Glomerular endothelial cell (primary cell): ENCODE data around the gene SPRED1. TPM values are rescaled to one million over a fixed set of nuclear protein-coding genes. Genes with fewer than 3 reads are reported as not detected.
A peak's percentile ranks its signal among the peaks of the same experiment; 100 is the strongest.

Experiments
- DNase-seq: peaks from one replicate; pipeline ENCODE4 v3.0.0-alpha.2; 2011; ENCODE audit warnings: low read depth, low spot score; ENCODE audit errors: extremely low read depth
- total RNA-seq: library from RNA; depleted of rRNA; stranded (reverse); fragments of >200 nt; gene quantifications from 2 replicates; pipeline ENCODE4 v1.2.3, GENCODE V29; 2015

SPRED1 gene
- 13.8 and 22.2 TPM in 2 replicates for total RNA-seq

DNA sequence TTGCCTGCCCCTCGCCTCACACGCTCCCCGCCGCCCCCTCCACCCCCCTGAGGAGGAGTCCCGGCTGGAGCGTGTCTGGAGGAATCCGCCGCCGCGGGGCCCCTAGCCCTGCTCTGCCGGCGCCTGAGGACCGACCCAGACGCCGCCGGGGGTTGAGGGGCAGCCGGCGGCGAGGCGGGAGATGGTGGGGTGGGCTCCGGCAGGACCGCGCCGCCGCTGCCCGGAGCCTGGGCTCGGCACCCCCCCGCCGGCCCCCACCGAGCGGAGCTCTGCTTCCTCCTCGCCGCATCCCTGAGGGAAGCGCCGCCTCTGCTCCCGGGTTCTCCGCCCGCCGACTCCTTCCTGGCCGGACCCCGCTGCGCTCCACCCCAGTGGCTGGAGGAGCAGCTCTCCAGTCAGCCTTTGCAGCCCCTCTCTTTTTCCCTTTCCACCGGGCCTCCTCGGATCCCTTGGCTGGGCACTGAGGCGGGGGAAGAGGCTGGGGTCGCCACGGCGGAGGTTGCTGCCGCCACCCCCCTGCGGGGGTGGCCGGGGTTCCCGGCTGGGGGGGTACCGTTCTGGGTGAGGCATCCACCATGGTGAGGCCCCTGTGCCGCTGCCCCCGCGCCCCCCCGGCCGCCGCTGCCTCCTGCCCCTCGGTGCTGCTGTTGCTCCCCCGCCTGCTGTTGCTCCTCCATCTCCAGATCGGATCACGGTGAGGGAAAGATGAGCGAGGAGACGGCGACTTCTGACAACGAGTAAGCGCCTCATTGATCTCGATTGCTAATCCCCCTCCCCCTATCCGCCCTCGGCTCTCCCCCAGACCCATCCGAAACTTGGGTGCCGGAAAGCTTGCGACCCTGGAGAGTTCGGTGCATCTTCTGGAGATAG lies at the start of gene SPRED1:
Gene SPRED1, plus strand, starts transcription at position 356 of the 870 bp plus-strand sequence. Its CDS starts 350 bp downstream, at position 706.
- no peak for DNase-seq

DNA sequence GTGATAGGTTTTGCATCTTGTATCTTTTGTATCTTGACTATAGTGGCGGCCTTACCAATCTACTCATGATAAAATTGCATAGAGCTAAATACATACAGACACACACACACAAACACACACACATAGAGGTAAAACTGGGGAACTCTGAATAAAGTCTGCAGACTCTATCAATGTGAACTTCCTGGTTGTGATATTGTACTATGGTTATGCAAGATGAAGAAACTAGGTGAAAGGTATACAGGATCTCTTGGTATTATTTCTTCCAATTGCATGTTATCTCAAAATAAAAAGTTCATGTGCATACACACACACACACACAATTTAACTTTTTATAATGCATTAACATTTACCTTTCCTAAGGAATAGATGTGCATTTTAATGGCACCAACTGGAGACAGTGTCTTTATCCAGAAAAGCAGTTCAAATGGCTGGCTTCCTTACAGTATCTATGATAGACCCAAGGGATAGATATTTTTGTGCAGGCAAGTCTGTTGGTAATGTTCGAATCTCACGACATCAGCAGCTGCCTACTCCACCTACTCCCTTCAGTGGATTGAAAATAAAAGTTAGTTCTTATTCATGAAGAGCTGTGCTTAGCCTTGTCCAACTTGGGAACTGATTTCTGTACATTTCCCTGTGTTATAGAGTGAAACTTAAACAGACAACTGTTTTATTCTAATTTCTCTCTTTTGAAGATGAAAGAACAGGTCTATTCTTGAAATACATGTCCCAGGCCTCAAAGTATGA lies 46.9 kb upstream of the SPRED1 start:
- DNase-seq, result no peak

DNA sequence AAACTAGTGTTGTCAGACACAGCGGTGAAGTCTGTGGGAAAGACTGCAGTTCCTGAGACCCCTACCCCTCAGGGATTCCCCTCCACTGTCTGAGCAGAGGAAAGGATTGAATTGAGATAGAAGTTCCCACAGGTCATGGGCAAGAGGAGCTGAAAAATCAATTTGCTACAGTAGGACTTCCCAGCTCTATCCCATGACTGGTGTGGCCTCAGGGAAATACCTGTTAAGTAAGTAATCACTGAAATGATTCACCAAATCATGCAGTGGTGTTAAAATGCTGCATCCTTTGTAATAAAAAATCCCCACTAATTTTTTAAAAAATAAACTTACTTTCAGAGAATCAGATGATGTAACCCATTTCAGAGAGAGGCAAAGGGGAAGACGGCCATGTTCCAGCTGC lies 45.0 kb upstream of the SPRED1 start:
- DNase-seq, result no peak

DNA sequence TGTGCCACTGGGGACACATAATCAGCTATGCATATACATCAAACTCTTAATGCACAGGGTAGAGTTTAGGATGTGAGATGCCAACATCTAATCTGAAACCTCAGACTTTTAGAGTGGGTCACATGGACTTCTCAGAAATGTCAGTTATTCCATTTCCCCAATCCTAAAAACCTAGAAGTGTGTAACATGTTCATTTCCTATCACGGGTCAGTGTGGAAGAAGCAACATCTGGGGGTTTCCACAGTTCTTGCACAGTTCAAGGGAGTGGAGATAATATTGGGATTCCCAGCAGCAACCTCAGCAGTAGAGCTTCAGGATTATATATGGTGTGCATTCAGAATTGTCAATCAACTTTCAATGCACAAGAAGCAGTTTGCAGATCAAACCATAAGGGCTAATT lies 44.4 kb upstream of the SPRED1 start:
- no peak for DNase-seq

DNA sequence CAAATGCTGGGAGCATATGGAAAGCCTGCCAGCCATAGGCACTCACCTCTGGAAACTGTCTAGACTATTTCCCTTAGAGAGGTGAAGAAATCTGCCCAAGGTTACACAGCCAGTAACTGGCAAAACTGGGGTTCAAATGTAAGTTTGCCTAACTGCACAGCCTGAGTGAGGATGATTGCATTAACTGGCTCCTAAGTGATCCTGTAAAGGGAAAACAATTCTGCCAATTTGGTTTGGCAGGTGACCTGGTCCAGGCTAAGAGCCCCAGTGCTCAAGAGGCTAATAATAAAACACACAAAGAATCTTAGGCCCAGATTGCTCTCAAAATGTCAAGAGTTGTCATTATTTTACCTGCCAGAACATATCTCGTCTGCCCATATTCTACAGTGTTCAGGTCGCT lies 43.9 kb upstream of the SPRED1 start:
- no peak for DNase-seq

DNA sequence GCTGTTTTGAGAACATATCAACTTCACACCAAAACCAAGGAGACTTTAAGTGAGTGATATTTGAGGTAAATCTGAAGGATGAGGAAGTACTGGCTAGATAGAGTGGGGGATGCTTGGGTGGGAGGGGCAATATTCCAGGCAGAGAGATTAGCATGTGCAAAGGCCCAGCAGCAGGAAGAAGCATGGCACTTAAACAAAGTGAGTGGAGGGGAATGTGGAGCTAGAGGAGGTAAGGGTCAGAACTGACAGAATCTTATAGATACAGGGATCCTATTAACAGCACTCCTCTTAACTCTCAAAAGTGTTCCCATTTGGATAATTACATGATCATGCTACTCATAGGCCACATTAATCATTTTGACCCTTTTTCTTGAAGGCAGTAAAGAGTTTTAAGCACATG lies 41.4 kb upstream of the SPRED1 start:
- DNase-seq, result no peak

DNA sequence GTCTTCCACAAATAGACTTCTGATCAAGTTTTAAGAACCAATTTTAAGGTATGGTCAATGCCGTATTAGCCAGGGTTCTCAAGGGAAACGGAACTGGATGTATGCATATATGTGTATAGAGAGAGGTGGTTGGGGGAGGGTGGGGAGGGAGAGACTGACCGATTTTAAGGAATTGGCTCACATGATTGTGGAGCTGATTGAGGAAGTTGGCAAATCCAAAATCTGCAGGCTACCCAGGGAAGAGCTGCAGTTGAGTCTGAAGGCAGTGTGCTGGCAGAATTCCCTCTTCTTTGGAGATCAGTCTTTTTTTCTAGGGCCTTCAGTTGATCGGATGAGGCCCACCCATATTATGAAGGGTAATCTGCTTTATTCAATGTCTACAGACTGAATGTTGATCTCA lies 40.8 kb upstream of the SPRED1 start:
- no peak for DNase-seq

DNA sequence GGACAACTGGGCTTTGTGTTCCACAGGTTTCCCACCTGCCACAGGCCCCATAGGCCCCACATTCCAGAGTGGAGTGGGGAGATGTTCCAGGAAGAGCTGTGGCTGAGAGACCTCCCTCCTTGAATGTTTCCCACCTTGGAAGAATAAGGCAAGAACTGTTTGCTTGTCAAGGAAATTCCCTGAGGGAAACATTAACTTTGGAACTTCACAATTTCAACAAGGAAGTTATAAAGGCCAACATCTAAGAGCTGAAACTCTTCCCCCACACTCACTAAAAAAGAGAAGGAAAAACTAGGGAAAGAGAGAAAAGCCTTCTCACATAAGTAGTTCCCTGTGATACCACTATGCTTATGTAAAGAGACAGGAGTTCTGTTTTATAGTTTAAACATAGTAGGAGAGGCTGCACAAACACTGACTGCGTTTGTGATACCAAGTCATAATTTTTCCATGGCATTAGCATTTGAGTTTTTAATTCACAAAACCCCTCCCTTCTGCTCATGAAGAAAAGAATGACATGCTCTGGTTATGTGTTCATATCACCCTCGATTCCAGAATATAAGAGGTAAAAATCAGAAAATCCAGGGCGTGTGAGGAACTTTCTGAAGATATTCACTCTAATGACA lies 39.8 kb upstream of the SPRED1 start:
- no peak for DNase-seq

DNA sequence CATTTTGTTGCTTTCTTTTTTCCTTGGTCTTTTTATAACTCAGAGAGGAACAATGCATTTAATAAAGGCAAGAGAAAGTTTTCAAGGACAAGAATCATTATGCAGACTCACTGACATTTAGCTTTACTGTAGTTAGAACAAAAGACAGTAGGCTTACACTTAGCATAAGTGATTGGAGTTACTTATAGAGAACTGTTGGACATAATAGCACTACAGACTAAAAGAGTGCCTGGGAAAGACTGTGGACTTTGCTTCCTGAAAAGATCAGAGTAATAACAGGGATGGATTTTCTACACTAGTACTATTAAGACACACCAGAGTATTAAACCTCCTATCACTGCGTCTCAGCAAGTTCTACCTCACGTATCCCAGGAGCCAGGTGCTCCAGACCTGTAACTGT lies 39.3 kb upstream of the SPRED1 start:
- DNase-seq, result no peak

DNA sequence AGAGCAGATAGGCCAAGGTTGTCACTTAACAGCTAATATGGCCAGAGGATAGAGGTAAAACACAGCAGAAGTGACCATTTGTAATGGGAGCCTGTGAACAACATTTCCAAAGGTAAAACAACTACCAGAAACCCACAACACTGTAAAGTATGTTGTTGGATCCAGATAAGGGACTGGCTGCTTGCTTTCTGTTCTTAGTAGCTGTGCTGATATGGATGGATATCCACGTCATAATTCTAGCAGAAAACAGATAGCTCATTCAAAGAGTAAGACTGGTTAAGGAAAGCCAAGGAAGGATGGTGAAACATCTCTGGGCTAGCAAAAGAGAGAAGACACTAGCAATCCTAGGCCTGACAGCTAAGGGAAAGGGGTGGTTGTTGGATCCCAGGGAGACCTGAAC lies 36.9 kb upstream of the SPRED1 start:
- no peak for DNase-seq

DNA sequence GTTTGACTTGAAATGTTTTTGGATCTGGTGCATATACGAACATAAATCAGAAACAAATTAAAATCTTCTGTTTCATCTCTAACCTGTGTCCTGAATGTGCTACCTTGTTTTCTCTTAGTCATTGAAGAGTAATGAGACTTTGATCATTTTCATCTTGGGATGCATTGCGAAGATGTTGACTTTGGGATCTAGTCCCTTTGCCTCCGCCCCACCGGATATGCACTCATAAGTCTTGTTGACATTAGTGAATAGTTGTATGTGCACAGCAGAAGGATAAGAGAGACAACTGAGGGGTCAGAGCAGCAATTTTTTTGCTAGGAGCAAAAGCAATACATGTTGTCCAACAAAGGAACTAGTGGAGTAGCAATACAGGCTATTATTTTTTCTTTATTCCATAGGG lies 35.9 kb upstream of the SPRED1 start:
- DNase-seq, result no peak

DNA sequence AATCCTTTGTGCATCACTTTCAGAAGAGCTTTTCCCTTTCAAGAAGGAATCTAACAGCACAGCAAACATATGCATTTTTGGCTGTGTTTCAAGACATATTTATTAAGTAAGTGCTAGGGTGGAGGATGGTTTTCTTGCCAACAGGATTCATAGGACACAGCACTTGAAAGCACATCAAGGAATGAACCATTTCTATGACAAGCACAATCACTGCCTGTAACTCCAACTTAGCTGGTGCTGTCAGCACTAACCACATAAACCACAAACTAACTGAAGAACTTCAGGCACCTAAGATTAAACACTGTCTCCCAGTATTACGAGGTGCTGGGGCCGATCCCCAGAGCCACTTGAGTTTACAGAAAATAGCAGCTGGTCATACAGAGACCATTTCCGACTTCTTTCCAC lies 35.4 kb upstream of the SPRED1 start:
- DNase-seq, result no peak

DNA sequence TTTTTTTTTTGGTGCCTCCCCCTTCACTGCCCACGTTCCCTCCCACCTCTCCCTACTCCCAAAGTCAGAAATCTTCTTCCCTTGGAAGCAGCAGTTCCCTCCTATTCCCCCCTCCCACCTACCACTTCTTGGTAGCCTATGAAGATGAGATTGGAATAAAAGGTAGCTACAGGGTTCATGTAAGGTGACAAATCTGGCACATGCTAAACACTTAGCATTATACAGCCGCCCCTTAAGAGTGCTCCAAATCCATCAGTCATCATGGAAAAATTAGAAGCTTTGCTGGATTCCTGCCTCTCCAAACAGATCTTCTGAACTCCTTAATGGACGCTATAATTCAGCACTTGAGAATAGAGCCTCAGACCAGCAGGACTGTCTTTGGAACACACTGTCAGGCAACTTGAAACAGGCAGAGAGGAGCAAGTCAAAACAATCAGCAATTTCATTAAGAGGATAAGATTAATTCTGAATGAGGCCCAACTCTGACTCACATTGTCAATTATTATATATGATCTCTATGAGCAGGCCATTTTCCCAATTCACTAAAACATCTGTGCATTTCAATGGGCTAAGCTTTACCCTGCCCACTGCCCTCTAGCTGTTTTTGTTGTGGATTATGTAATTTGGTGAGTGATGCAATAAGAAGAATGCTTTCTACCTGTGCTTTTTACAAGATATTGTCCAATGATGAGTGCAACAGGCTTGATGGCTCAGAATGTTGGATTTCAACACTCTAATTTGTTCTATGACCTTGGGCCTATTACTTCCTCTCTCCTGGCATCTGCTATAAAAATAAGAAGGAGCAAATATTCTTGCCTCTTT lies 34.6 kb upstream of the SPRED1 start:
- DNase-seq, result no peak

DNA sequence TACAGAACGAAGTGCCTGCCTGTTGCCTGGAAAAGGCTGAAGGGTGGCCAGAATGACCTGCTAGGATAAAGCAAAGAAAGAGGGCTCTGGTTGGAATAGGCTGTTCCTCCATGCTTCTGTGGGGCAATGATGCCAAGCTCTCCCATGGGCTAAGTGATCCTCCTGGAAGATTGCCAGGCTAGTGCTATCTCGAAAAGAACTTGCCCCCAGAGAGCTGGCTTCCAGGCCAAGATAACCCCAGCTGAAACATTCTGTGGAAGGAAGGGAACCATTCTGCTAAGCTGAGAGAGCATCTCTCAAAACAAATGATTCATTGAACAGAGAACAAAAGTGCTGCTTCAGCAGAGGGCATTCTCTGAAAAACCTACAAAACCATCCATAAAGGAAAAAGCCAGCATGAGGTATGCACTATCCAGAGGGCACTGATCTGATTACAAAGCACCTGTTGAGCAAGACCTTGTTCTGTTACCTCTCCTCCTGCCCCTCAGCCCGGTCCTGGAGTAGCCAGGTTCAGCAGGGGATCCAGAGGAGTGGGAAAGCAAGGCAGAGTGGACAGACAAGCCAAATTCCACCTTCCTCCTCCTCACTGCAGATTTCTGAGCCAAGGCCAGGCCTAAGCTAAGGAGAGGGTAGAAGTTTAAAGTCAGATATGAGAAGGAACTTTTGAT lies 31.9 kb upstream of the SPRED1 start:
- no peak for DNase-seq

DNA sequence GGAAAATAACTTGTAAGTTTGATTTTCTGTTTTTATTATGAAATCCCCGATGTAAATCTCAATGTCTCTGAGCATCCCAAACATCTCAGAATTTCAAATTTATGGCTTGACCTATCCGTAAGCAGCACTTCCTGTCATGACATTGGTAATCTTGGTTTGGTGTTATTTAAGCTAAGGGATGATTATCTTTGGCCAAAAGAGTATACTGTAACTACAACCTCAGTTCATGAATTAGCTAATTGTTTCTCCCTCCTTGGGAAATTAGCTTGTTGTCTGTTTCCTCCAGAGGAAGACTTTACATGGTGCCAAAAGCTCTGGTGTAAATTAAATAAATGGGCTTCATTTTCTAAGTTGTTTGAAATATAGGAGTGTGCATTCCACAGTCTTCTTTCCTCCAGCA lies 28.1 kb upstream of the SPRED1 start:
- DNase-seq, result no peak

DNA sequence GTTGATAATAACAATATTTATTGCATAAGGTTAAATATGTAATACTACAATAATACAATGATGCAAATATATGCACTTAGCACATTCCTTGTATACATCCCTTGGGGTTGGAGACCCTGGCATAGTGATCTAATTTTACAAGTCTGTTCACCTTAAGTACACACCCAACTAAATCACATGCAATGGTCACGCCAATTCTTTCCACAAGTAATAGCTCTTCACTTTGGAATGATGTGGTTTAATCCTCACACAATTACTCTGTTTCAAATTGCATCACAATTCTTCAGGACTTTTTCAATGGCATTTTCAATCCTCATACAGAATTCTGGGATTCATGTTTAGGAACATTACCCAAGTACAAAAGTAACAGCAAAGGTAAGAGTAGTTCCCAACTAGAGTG lies 27.3 kb upstream of the SPRED1 start:
- DNase-seq, result no peak

DNA sequence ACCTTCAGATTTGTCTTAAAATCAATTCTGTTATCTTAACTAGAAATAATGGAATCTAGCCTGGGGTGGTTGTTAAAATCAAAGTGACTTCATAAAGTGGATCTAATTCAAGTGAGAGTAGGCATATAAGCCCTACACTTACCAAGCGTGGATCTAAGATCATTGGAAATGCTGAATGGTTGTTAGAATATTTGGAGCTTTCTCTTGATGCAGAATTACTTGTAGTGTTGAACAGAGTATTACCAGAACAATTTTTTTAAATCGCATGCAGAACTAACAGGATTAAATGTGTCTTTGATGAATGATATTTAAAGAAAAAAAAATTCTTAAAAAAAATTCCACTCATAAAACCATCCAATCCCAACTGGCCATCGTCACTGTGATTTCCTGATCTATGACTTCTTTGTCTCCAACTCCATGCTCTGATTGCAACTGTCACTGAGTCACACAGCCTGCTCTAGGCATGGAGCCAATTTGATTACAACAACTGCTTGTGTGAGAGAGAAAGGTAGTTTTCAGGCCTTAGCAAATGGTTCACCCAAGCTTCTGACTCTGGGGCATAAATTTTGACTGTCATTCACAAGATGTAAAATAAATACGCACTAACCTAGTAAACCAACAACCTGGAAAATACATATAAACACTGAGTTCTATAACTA lies 25.9 kb upstream of the SPRED1 start:
- peak; percentile 56 for DNase-seq

DNA sequence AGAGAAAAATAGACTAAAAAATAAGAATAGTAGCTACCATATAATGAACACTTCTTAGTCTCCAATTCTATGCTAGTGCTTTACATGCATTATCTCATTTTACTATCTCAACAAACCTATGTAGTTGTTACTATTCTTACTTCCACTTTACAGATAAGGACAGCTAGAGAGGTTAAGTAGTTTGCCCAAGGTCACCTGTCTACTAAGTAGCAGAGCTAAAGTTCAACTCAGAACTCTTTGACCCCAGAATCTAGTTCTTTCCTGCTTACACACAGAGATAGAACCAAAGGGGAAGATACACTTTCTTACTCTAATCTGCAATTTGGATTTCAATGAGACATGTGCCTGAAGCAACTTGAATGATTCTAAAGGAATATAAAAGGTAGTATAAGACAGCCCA lies 24.7 kb upstream of the SPRED1 start:
- DNase-seq, result no peak

DNA sequence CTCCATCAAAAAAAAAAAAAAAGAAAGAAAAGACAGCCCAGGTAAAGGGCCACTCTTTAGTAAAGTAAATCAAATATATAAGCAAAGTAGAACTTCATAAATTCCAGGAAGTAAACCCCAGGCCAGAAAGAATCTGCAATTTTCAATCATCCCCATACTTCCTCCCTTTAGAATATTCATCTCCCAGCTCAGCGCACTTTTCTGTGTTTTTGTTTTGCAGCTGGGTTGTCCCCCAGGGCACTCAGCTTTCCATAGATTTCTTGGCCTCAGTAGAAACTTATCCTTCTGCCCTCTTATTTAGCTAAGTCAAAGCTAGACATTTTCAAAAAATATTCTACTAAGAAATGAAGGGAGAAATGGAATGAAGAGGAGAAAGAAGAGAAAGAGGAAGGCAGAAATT lies 24.0 kb upstream of the SPRED1 start:
- DNase-seq, result no peak
